ENCODE measurements around the gene MCM3. TPM values are rescaled to one million over a fixed set of nuclear protein-coding genes. Genes with fewer than 3 reads are reported as not detected.

The MCM3 gene
- total and polyA plus RNA-seq, 2 of the 4 experiments (the other 2 are of a cell fraction): 54.6 to 66.5 TPM

GRCh38 chr6:52276130-52276529, 8.4 kb downstream of the MCM3 start:
- TF ChIP-seq USF2 (IDR thresholded peaks at IDR 0.05; ENCODE audit: low read depth, low read length) (no peak), BHLHE40 (IDR thresholded peaks at IDR 0.05; ENCODE audit: low read depth, low read length) (no peak), SMC3 (IDR thresholded peaks at IDR 0.05; ENCODE audit: low read depth, low read length) (no peak), ELK1 (IDR thresholded peaks at IDR 0.05; ENCODE audit: borderline replicate concordance, low read depth, low read length) (no peak), NFE2L2 (IDR thresholded peaks at IDR 0.05; ENCODE audit: low read depth, low read length) (no peak), MAZ (IDR thresholded peaks at IDR 0.05; ENCODE audit: borderline replicate concordance, low read depth, low read length) (no peak), RCOR1 (IDR thresholded peaks at IDR 0.05; ENCODE audit: insufficient replicate concordance, low read length) (no peak), FOS (IDR thresholded peaks at IDR 0.05; ENCODE audit: low read depth, low read length) (no peak), MXI1 (IDR thresholded peaks at IDR 0.05; ENCODE audit: borderline replicate concordance, low read depth, low read length) (no peak), RFX5 (IDR thresholded peaks at IDR 0.05; ENCODE audit: low read depth, low read length) (no peak), CHD1 (IDR thresholded peaks at IDR 0.05; ENCODE audit: low read depth, low read length) (no peak), MAFK (IDR thresholded peaks at IDR 0.05; ENCODE audit: low read depth, low read length) (no peak), RAD21 (IDR thresholded peaks at IDR 0.05; ENCODE audit: low read length) (no peak), POLR2A (IDR thresholded peaks at IDR 0.05; ENCODE audit: low read depth, low read length) (no peak)
- H4K8ac ChIP-seq (ENCODE audit: low read depth in 2 of 2, low read length in 2 of 2): no peak overlapping the region
- no peak overlapping the region for H3K18ac ChIP-seq (ENCODE audit: low read depth, low read length)
- no peak overlapping the region for H2AK9ac ChIP-seq (replicated peaks; ENCODE audit: low read depth, low read length, poor library complexity)
- no CpG with 5 or more reads among the region's 10 CpGs for WGBS, 2 experiments (ENCODE audit: extremely low coverage in 2 of 2, insufficient read length in 1 of 2)
- H4K20me1 ChIP-seq (ENCODE audit: insufficient read depth, low read length): no peaks in the 10 kb centered on the region
- no peak overlapping the region for H2BK120ac ChIP-seq (ENCODE audit: low read depth, low read length)
- no peak overlapping the region for H4K5ac ChIP-seq (ENCODE audit: low read depth, low read length)
- H2BK15ac ChIP-seq (ENCODE audit: low read depth, low read length): no peak overlapping the region
- intact Hi-C loops (cut with micrococcal nuclease) (no loop called here), in situ Hi-C loops (cut with MboI; ENCODE audit: low sequenced_read_pairs) (no loop called here), dilution Hi-C loops (cut with HindIII; ENCODE audit: low sequenced_read_pairs, unreplicated experiment) (no loop called here)
- H2AK5ac ChIP-seq (ENCODE audit: low read depth, low read length): no peak overlapping the region
- H3K56ac ChIP-seq (ENCODE audit: extremely low read depth, insufficient read depth, low read length): no peak overlapping the region
- peaks cover 3% of the 10 kb centered on the region; the same call in 1 of the 2 replicates for H3K4me1 ChIP-seq (ENCODE audit: control insufficient read depth, insufficient read depth, low read length)
- CTCF ChIA-PET: no interaction called here
- no TSS peak for BruUV-seq (replicated peaks)
- H3K27me3 ChIP-seq (ENCODE audit: control insufficient read depth, insufficient read depth, low read length): no peaks in the 10 kb centered on the region
- peaks cover 26% of the 10 kb centered on the region for H3K36me3 ChIP-seq (ENCODE audit: control insufficient read depth, insufficient read depth, low read length)
- no peak overlapping the region for H2BK5ac ChIP-seq (ENCODE audit: low read depth, low read length, poor library complexity, severe bottlenecking)
- H3K4me3 ChIP-seq (ENCODE audit: insufficient read depth, low read depth, low read length): no peak overlapping the region
- H3K4ac ChIP-seq (ENCODE audit: low read depth, low read length): no peak overlapping the region
- H3K9ac ChIP-seq (ENCODE audit: low read depth, low read length): no peak overlapping the region
- H2AFZ ChIP-seq (replicated peaks; ENCODE audit: low read length, poor library complexity): no peak overlapping the region
- H3K79me1 ChIP-seq (ENCODE audit: low read depth in 1 of 2, low read length in 2 of 2): peaks cover 6 to 8% of the 10 kb centered on the region in 2 experiments; a peak in 3 of 4 replicates
- H3K14ac ChIP-seq (replicated peaks; ENCODE audit: low read depth, low read length): no peak overlapping the region
- H2BK20ac ChIP-seq (ENCODE audit: low read depth, low read length): no peak overlapping the region
- ATAC-seq (ENCODE audit: low read depth) (no peak), DNase-seq (no peak)
- no peak overlapping the region for H4K91ac ChIP-seq (ENCODE audit: insufficient read depth, low read depth, low read length)
- no peak overlapping the region for H3K4me2 ChIP-seq (ENCODE audit: low read depth, low read length)
- H3K27ac ChIP-seq (ENCODE audit: insufficient read depth, low read length): no peak overlapping the region
- H3K9me1 ChIP-seq (ENCODE audit: insufficient read depth, low read length): peaks cover 4% of the 10 kb centered on the region; the same call in 1 of the 2 replicates
- POLR2A ChIA-PET (ENCODE audit: unreplicated experiment): no interaction called here
- H3K23ac ChIP-seq (ENCODE audit: low read depth, low read length): no peak overlapping the region
- H3K9me3 ChIP-seq (ENCODE audit: control insufficient read depth, insufficient read depth, low read length): no peaks in the 10 kb centered on the region

Measured in IMR-90 (cell line).